H1 (cell line): ENCODE measurements around the gene CSRNP3. TPM values are rescaled to one million over a fixed set of nuclear protein-coding genes. Genes with fewer than 3 reads are reported as not detected.

ENCODE experiments used
- CTCF ChIA-PET: fragments of 300-600 bp; sonication (Branson Sonifier 250); formaldehyde crosslinking; loops from one replicate; lab custom pipeline; 2021; ENCODE audit not compliant: partially characterized antibody; lab: Charles Lee
- POLR2A ChIA-PET: fragments of 300-600 bp; sonication (Branson Sonifier 250); formaldehyde crosslinking; loops from one replicate; lab custom pipeline; 2021; ENCODE audit warnings: inconsistent platforms; ENCODE audit not compliant: partially characterized antibody; lab: Charles Lee
- DNase-seq, 2 experiments: peaks; one replicate each; pipeline versions ENCODE4 v3.0.0 to v3.0.0-alpha.2; 2010 to 2022; ENCODE audit warnings: low spot score in 2 of 2, low read depth in 1 of 2, mixed read lengths in 1 of 2
- FAIRE-seq: peaks from 2 replicates; lab custom pipeline; 2011; peaks lifted over from hg19 to GRCh38; lab: Jason Lieb, UNC
- H2AFZ ChIP-seq: 2 replicates; pipeline ENCODE4 v1.8.1; 2012; ENCODE audit warnings: low read length, inconsistent platforms
- H2AK5ac ChIP-seq: 2 replicates; pipeline ENCODE4 v1.6.1; 2013; ENCODE audit warnings: low read depth, low read length
- H2BK120ac ChIP-seq: replicated peaks from 2 replicates; pipeline ENCODE3; 2013; ENCODE audit warnings: low read depth, low read length, inconsistent platforms
- H2BK12ac ChIP-seq: 2 replicates; pipeline ENCODE4 v1.6.1; 2013; ENCODE audit warnings: low read depth, low read length
- H2BK15ac ChIP-seq: 2 replicates; pipeline ENCODE4 v1.6.1; 2013; ENCODE audit warnings: low read length
- H2BK20ac ChIP-seq: 2 replicates; pipeline ENCODE4 v1.6.1; 2013; ENCODE audit warnings: low read length
- H2BK5ac ChIP-seq: 2 replicates; pipeline ENCODE4 v1.6.1; 2013; ENCODE audit warnings: low read depth, low read length
- H3K14ac ChIP-seq: 2 replicates; pipeline ENCODE4 v1.6.1; 2013; ENCODE audit warnings: inconsistent platforms; ENCODE audit not compliant: insufficient read length
- H3K18ac ChIP-seq: 2 replicates; pipeline ENCODE4 v1.6.1; 2013; ENCODE audit warnings: low read length; ENCODE audit errors: extremely low read depth
- H3K23ac ChIP-seq: 2 replicates; pipeline ENCODE4 v1.6.1; 2013; ENCODE audit warnings: inconsistent platforms; ENCODE audit not compliant: insufficient read length
- H3K23me2 ChIP-seq: 2 replicates; pipeline ENCODE4 v1.6.1; 2013; ENCODE audit warnings: low read depth, low read length
- H3K27ac ChIP-seq: 2 replicates; pipeline ENCODE4 v1.6.1; 2011; ENCODE audit warnings: low read depth, low read length, inconsistent platforms
- H3K27me3 ChIP-seq, 4 experiments: replicated peaks in 1 of 4; 1 replicate in 1 of 4; 2 replicates in 3 of 4; pipeline versions ENCODE4 v1.6.1 to v1.8.1; 2011 to 2013; ENCODE audit warnings: low read length in 3 of 4, mild to moderate bottlenecking in 3 of 4, inconsistent platforms in 2 of 4, mixed read lengths in 2 of 4, moderate library complexity in 1 of 4; ENCODE audit not compliant: control insufficient read depth in 3 of 4, insufficient read depth in 3 of 4; ENCODE audit errors: extremely low read depth in 1 of 4
- H3K36me3 ChIP-seq, 4 experiments: 2 replicates each; pipeline versions ENCODE4 v1.6.1 to v1.8.1; 2011 to 2013; ENCODE audit warnings: mild to moderate bottlenecking in 4 of 4, low read length in 3 of 4, moderate library complexity in 2 of 4, control low read depth in 1 of 4, inconsistent platforms in 1 of 4; ENCODE audit not compliant: insufficient read depth in 4 of 4, control insufficient read depth in 2 of 4
- H3K4ac ChIP-seq: replicated peaks from 2 replicates; pipeline ENCODE3; 2013; ENCODE audit warnings: low read length, low read depth, mixed read lengths, inconsistent platforms; ENCODE audit not compliant: insufficient read length
- H3K4me1 ChIP-seq, 4 experiments: replicated peaks in 1 of 4; 1 replicate in 1 of 4; 2 replicates in 3 of 4; pipeline versions ENCODE4 v1.6.1 to v1.8.1; 2011 to 2013; ENCODE audit warnings: low read length in 3 of 4, inconsistent platforms in 2 of 4, mixed read lengths in 1 of 4; ENCODE audit not compliant: insufficient read depth in 4 of 4, control insufficient read depth in 3 of 4
- H3K4me2 ChIP-seq, 2 experiments: 2 replicates each; pipeline versions ENCODE4 v1.6.1 to v1.8.1; 2011 to 2013; ENCODE audit warnings: low read depth in 2 of 2, low read length in 2 of 2, control low read depth in 1 of 2, inconsistent platforms in 1 of 2, mild to moderate bottlenecking in 1 of 2; ENCODE audit not compliant: insufficient read depth in 1 of 2
- H3K4me3 ChIP-seq, 4 experiments: fragments of 200-600, 300-600 bp in 1 of 4; sonication (generic), shearing (Covaris generic), sonication (Bioruptor Twin) in 1 of 4; 2 replicates each; pipeline versions ENCODE4 v1.5.1 to v1.8.1; 2011 to 2016; ENCODE audit warnings: low read length in 4 of 4, low read depth in 3 of 4, control low read depth in 2 of 4, inconsistent platforms in 2 of 4, mild to moderate bottlenecking in 2 of 4, mixed read lengths in 1 of 4, moderate library complexity in 1 of 4; ENCODE audit not compliant: insufficient read depth in 2 of 4; ENCODE audit errors: extremely low read depth in 1 of 4
- H3K56ac ChIP-seq: replicated peaks from 2 replicates; pipeline ENCODE3; 2013; ENCODE audit warnings: low read depth, mild to moderate bottlenecking, mixed read lengths, low read length, inconsistent platforms; ENCODE audit not compliant: insufficient read length
- H3K79me1 ChIP-seq: 2 replicates; pipeline ENCODE4 v1.6.1; 2013; ENCODE audit warnings: low read depth, low read length, control low read depth
- H3K79me2 ChIP-seq, 2 experiments: 2 replicates each; pipeline versions ENCODE4 v1.6.1 to v1.8.1; 2012 to 2013; ENCODE audit warnings: low read length in 2 of 2, mild to moderate bottlenecking in 2 of 2, inconsistent platforms in 1 of 2; ENCODE audit not compliant: insufficient read depth in 2 of 2, control insufficient read depth in 1 of 2
- H3K9ac ChIP-seq, 4 experiments: replicated peaks in 1 of 4; 1 replicate in 1 of 4; 2 replicates in 3 of 4; pipeline versions ENCODE4 v1.6.1 to v1.8.1; 2011 to 2013; ENCODE audit warnings: low read depth in 3 of 4, low read length in 3 of 4, control low read depth in 2 of 4, mild to moderate bottlenecking in 2 of 4, moderate library complexity in 2 of 4, inconsistent platforms in 1 of 4; ENCODE audit errors: extremely low read depth in 1 of 4
- H3K9me3 ChIP-seq, 2 experiments: 2 replicates each; pipeline versions ENCODE4 v1.6.1 to v1.8.1; 2012 to 2013; ENCODE audit warnings: mild to moderate bottlenecking in 2 of 2, moderate library complexity in 2 of 2, control low read depth in 1 of 2, inconsistent platforms in 1 of 2, low read depth in 1 of 2, low read length in 1 of 2, mixed read lengths in 1 of 2; ENCODE audit not compliant: insufficient read depth in 2 of 2
- H4K20me1 ChIP-seq, 2 experiments: replicated peaks in 1 of 2; 2 replicates each; pipeline versions ENCODE3 to v1.8.1; 2011 to 2013; ENCODE audit warnings: inconsistent platforms in 2 of 2, low read length in 2 of 2, mild to moderate bottlenecking in 1 of 2; ENCODE audit not compliant: insufficient read depth in 2 of 2, control insufficient read depth in 1 of 2
- H4K5ac ChIP-seq: 2 replicates; pipeline ENCODE4 v1.6.1; 2013; ENCODE audit warnings: low read length, low read depth, mixed read lengths, inconsistent platforms; ENCODE audit not compliant: insufficient read length
- H4K8ac ChIP-seq: 2 replicates; pipeline ENCODE4 v1.8.0; 2013; ENCODE audit warnings: mild to moderate bottlenecking, moderate library complexity, low read length, inconsistent platforms; ENCODE audit not compliant: insufficient read depth; ENCODE audit errors: extremely low read depth
- H4K91ac ChIP-seq: replicated peaks from 2 replicates; pipeline ENCODE3; 2013; ENCODE audit warnings: low read length, mixed read lengths, inconsistent platforms; ENCODE audit not compliant: insufficient read length
- BACH1 ChIP-seq: IDR thresholded peaks from 2 replicates; pipeline ENCODE4 v1.6.1; 2012; ENCODE audit warnings: low read length, improper control_type of control experiment
- BCL11A ChIP-seq, 2 experiments: IDR thresholded peaks; one replicate each; pipeline ENCODE4 v1.6.1; 2011; ENCODE audit warnings: low read depth in 2 of 2, low read length in 2 of 2, mild to moderate bottlenecking in 2 of 2
- CEBPB ChIP-seq: IDR thresholded peaks from 2 replicates; pipeline ENCODE4 v1.6.1; 2012; ENCODE audit warnings: low read depth, low read length
- CHD1 ChIP-seq: IDR thresholded peaks from 2 replicates; pipeline ENCODE4 v1.6.1; 2012; ENCODE audit warnings: low read depth, low read length, improper control_type of control experiment
- CREB1 ChIP-seq: IDR thresholded peaks from 2 replicates; pipeline ENCODE4 v1.6.1; 2012; ENCODE audit warnings: inconsistent platforms
- CTBP2 ChIP-seq: IDR thresholded peaks from 2 replicates; pipeline ENCODE4 v1.7.0; 2011; ENCODE audit warnings: borderline replicate concordance, mild to moderate bottlenecking, moderate library complexity, mixed read lengths, low read length; ENCODE audit not compliant: insufficient read depth, insufficient read length
- HDAC6 ChIP-seq: IDR thresholded peaks from one replicate; pipeline ENCODE4 v1.7.1; 2012; ENCODE audit warnings: low read depth, mild to moderate bottlenecking, inconsistent platforms, low read length, moderate library complexity
- NRF1 ChIP-seq: IDR thresholded peaks from 2 replicates; pipeline ENCODE4 v1.6.1; 2011; ENCODE audit warnings: mild to moderate bottlenecking, low read depth, low read length, improper control_type of control experiment
- POU5F1 ChIP-seq: IDR thresholded peaks from 2 replicates; pipeline ENCODE4 v1.6.1; 2011; ENCODE audit warnings: low read depth, mild to moderate bottlenecking, low read length, moderate library complexity
- RBBP5 ChIP-seq: IDR thresholded peaks from 2 replicates; pipeline ENCODE4 v1.7.1; 2012; ENCODE audit warnings: low read depth, mild to moderate bottlenecking, inconsistent platforms, low read length, moderate library complexity, borderline replicate concordance
- RNF2 ChIP-seq: fragments of 200-900, 300-1000 bp; sonication (generic); IDR thresholded peaks from 2 replicates; pipeline ENCODE4 v1.7.1; 2016; ENCODE audit warnings: borderline replicate concordance, low read depth, mild to moderate bottlenecking, antibody characterized with exemption, low read length; ENCODE audit not compliant: poor library complexity, severe bottlenecking; ENCODE audit errors: missing control alignments
- SIRT6 ChIP-seq: IDR thresholded peaks from one replicate; pipeline ENCODE4 v1.7.1; 2012; ENCODE audit warnings: low read length, inconsistent platforms
- TAF7 ChIP-seq: optimal IDR thresholded peaks from 2 replicates; pipeline ENCODE3; 2011; ENCODE audit warnings: low read depth, mild to moderate bottlenecking, inconsistent platforms, low read length, moderate library complexity, borderline replicate concordance
- TBP ChIP-seq: IDR thresholded peaks from 2 replicates; pipeline ENCODE4 v1.6.1; 2011; ENCODE audit warnings: low read depth, low read length, improper control_type of control experiment
- WGBS, 2 experiments: shearing (Covaris generic) in 1 of 2; methylation state at CpG; one replicate each; pipeline versions ENCODE4 v1.1.6 to v1.1.7; 2013 to 2015; ENCODE audit warnings: low lambda C conversion rate in 2 of 2, mixed read lengths in 2 of 2, inconsistent platforms in 1 of 2, low coverage in 1 of 2, missing lambda C conversion rate in 1 of 2; ENCODE audit not compliant: insufficient replicate concordance in 2 of 2, insufficient coverage in 1 of 2, insufficient read length in 1 of 2; ENCODE audit errors: extremely low coverage in 1 of 2, missing lambda C conversion rate in 1 of 2; 5-methylcytosine and 5-hydroxymethylcytosine counted together
- polyA plus RNA-seq, 7 experiments: library from polyadenylated mRNA; depleted of rRNA in 3 of 7; stranded (reverse) in 5 of 7; unstranded in 2 of 7; fragments of >200 nt in 5 of 7; fragments of 200-250 nt in 2 of 7; gene quantifications; 1 replicate in 5 of 7; 2 replicates in 1 of 7; 4 replicates in 1 of 7; pipeline versions ENCODE4 v1.2.1 to v1.2.3, GENCODE V29; 2011 to 2013; ENCODE audit warnings: missing spikeins in 2 of 7, mixed read lengths in 2 of 7
- total RNA-seq: library from RNA; stranded (reverse); fragmentation: NEBNext Ultra II Directional; extraction: Animal tissue kit (Norgen Biotek cat#: 25700); gene quantifications from 2 replicates; pipeline ENCODE4 v1.2.1, GENCODE V29; 2021
- TF ChIP-seq, protein P1 (sequence below): IDR thresholded peaks from 2 replicates; pipeline ENCODE4 v1.6.1; 2012; ENCODE audit warnings: inconsistent platforms

The CSRNP3 gene
- total and polyA plus RNA-seq, 2 of the 8 experiments (the other 6 are each of a cell fraction or from before 2014, with no cell fraction given) = 1.3 to 6.5 TPM

DNA sequence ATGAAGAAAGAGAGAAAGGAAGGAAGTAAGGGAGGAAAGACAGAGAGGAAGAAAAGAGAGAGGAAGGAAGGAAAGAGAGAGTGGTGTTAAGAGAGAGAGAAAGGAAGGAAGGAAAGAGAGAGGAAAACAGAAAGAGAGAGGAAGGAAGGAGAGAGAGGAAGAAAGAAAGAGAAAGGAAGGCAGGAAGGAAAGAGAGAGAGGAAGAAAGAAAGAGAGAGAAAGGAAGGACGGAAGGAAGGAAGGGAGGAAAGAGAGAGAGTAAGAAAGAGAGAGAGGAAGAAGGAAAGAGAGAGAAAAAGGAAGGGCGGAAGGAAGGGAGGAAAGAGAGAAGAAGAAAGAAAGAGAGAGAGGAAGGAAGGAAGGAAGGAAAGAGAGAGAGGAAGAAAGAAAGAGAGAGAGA, 197.1 kb downstream of the CSRNP3 start:
- Histone ChIP-seq H2AK5ac (no peak overlapping the region), H3K36me3 (peaks cover 0 to 2% (median 0%) of the 10 kb centered on the region in 4 experiments; a peak in 2 of 8 replicates)
- 69% methylated on average over 2 of the region's 2 CpGs; no CpG with 5 or more reads in 1 of the 2 experiments for WGBS, 2 experiments
- no peak for TF ChIP-seq CEBPB
- no peak for TF ChIP-seq CREB1
- TF ChIP-seq TAF7 = no peak
- TF ChIP-seq, protein P1, sequence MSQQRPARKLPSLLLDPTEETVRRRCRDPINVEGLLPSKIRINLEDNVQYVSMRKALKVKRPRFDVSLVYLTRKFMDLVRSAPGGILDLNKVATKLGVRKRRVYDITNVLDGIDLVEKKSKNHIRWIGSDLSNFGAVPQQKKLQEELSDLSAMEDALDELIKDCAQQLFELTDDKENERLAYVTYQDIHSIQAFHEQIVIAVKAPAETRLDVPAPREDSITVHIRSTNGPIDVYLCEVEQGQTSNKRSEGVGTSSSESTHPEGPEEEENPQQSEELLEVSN = no peak
- no peak for TF ChIP-seq RNF2
- no peak for TF ChIP-seq NRF1
- no peak for TF ChIP-seq SIRT6
- no peak for TF ChIP-seq HDAC6
- TF ChIP-seq POU5F1 = no peak
- TF ChIP-seq BACH1 = no peak
- TF ChIP-seq BCL11A (IDR thresholded peaks at IDR 0.05; ENCODE audit: low read depth in 2 of 2, low read length in 2 of 2) = no peak
- TF ChIP-seq TBP = no peak
- no peak for TF ChIP-seq CHD1
- no peak for TF ChIP-seq RBBP5
- no peak for TF ChIP-seq CTBP2

More for the DNA sequence above, 197.1 kb downstream of the CSRNP3 start:
- H2BK15ac ChIP-seq = no peak overlapping the region
- H2BK5ac ChIP-seq = no peak overlapping the region
- no peak overlapping the region for H2BK20ac ChIP-seq
- peaks cover 0 to 4% of the 10 kb centered on the region in 2 experiments; a peak in 2 of 4 replicates for H3K9me3 ChIP-seq
- no peaks in the 10 kb centered on the region for H3K27me3 ChIP-seq
- no peaks in the 10 kb centered on the region for H3K79me2 ChIP-seq
- CTCF ChIA-PET = no interaction called here
- H3K79me1 ChIP-seq = no peaks in the 10 kb centered on the region
- DNase-seq (no peak), FAIRE-seq (no peak)
- no peak overlapping the region for H3K14ac ChIP-seq
- no peak overlapping the region for H3K27ac ChIP-seq
- no peaks in the 10 kb centered on the region for H4K20me1 ChIP-seq
- no peak overlapping the region for H4K8ac ChIP-seq
- no peak overlapping the region for H3K4me2 ChIP-seq
- H4K5ac ChIP-seq = no peak overlapping the region
- H3K23me2 ChIP-seq = peaks cover 2% of the 10 kb centered on the region; the same call in 1 of the 2 replicates
- no peak overlapping the region for H3K9ac ChIP-seq
- H4K91ac ChIP-seq = no peak overlapping the region
- H3K4me1 ChIP-seq = no peaks in the 10 kb centered on the region
- no peak overlapping the region for H3K4me3 ChIP-seq
- H3K56ac ChIP-seq = no peak overlapping the region
- no peak overlapping the region for H3K4ac ChIP-seq
- no peak overlapping the region for H2BK120ac ChIP-seq
- POLR2A ChIA-PET = no interaction called here
- H3K23ac ChIP-seq = no peak overlapping the region
- H2BK12ac ChIP-seq = no peak overlapping the region
- no peak overlapping the region for H2AFZ ChIP-seq
- no peak overlapping the region for H3K18ac ChIP-seq
